Measurements from ENCODE around the gene EXOC6B. TPM values are rescaled to one million over a fixed set of nuclear protein-coding genes. Genes with fewer than 3 reads are reported as not detected.

EXOC6B gene
- total RNA-seq, 1 donor = 40.2 TPM

DNA sequence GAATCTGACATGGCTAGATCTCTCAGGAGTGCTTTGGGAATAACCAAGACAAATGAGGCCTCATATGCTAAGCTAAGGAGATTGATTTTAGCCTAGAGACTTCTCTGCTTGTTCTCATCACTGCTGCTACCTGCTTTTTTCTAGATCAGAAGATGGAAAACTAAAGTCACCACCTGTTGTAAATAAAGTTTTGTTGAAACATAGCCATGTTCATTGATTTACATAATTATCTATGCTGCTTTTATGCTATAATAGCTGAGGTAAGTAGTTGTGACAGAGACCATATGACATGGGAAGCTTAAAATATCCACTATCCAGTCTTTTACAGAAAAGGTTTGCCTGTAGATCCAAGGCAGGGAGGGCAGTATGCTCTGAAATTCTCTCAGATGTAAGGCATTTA, 632.1 kb downstream of the EXOC6B start:
- H3K4me3 ChIP-seq (ENCODE audit: low read depth, low read length) = no peak overlapping the region
- no peak for DNase-seq (ENCODE audit: low read depth)
- TF ChIP-seq, protein P1, sequence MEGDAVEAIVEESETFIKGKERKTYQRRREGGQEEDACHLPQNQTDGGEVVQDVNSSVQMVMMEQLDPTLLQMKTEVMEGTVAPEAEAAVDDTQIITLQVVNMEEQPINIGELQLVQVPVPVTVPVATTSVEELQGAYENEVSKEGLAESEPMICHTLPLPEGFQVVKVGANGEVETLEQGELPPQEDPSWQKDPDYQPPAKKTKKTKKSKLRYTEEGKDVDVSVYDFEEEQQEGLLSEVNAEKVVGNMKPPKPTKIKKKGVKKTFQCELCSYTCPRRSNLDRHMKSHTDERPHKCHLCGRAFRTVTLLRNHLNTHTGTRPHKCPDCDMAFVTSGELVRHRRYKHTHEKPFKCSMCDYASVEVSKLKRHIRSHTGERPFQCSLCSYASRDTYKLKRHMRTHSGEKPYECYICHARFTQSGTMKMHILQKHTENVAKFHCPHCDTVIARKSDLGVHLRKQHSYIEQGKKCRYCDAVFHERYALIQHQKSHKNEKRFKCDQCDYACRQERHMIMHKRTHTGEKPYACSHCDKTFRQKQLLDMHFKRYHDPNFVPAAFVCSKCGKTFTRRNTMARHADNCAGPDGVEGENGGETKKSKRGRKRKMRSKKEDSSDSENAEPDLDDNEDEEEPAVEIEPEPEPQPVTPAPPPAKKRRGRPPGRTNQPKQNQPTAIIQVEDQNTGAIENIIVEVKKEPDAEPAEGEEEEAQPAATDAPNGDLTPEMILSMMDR (IDR thresholded peaks at IDR 0.05; ENCODE audit: insufficient read depth, low read depth, low read length) = no peak

DNA sequence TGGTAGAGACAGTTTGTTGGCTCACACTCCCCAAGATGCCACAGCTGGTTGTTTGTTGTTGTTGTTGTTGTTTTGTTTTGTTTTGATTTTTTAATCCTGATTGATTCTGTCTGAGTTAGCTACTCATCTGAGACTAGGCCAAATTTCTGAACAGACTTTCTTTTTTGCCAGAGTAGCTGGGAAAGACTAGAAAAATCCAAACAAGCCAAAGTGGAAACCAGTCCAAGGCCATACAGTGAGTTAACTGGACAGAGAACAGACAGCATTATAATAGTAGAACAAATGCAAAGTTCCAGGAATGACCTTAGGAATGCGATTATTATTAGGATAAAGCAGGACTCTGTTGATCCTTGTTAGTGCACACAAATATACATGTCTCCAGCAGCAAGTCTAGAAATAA, 634.4 kb downstream of the EXOC6B start:
- DNase-seq (ENCODE audit: low read depth) = no peak
- H3K4me3 ChIP-seq (ENCODE audit: low read depth, low read length) = no peak overlapping the region
- TF ChIP-seq, protein P1 (IDR thresholded peaks at IDR 0.05; ENCODE audit: insufficient read depth, low read depth, low read length) = no peak

DNA sequence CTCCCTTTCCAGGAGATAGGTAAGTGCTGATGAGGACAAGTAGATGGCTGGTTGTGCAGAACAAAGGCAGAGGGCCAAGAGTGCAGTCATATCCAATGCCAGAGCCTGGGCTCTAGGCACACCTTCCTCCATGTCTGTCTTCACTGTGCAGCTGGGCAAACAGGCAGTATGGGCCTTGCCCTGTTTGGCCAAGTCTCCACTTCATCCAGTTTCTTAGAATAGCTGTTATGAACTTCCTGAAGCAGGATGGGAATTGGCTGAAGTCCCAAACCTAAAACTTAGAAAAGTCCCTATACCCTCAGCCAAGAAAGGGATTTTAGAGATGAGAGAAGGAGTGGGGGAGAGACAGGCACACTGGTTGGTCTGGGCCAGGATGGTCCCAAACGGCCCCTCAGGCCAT, 640.6 kb downstream of the EXOC6B start:
- no peak for DNase-seq (ENCODE audit: low read depth)
- no peak overlapping the region for H3K4me3 ChIP-seq (ENCODE audit: low read depth, low read length)
- TF ChIP-seq, protein P1 (IDR thresholded peaks at IDR 0.05; ENCODE audit: insufficient read depth, low read depth, low read length) = no peak

DNA sequence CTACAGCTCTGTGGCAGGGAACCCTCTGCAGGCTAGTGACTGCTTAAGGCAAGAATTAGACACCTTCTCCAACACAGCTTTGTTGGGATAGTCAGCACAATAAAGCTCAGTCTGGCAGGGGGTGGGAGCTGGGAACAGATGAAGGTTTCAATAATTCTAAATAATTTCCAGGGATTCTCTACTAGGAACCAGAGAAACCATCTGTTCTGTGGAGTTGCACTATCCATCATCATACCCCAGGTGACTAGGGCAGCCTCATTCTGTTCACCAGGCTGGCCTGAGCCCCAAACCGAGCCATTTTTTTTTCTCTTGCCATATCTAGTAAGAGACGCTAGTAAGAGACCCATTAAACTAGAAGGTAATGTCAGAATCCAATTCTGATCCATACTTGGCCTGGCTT, 642.4 kb downstream of the EXOC6B start:
- TF ChIP-seq, protein P1 (IDR thresholded peaks at IDR 0.05; ENCODE audit: insufficient read depth, low read depth, low read length) = no peak
- no peak overlapping the region for H3K4me3 ChIP-seq (ENCODE audit: low read depth, low read length)
- no peak for DNase-seq (ENCODE audit: low read depth)

- TF ChIP-seq, protein P1 (IDR thresholded peaks at IDR 0.05; ENCODE audit: insufficient read depth, low read depth, low read length) = no peak
- DNase-seq (ENCODE audit: low read depth) = no peak
- H3K4me3 ChIP-seq (ENCODE audit: low read depth, low read length) = no peak overlapping the region
These were observed 642.8 kb downstream of the EXOC6B start for GRCh38 chr2:72183016-72183415.

DNA sequence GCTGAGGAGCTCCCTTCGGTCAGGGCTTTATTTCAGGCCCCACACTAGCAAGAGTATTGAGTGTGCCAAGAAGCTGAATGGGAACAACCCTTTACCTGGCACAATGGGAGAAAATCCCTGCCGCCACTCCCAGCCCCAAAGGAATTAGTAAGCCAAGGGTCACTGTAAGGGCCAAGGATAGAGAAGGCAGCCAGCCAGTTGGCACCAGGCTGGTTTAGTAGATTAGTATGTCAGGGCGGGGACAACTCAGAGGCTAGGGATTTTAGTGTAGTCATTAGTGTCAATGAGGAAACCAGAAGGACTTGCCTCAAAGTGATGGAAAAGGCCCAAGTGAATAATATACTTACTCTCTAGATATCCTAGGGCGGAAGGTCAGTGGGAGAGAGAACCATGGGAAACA, 643.3 kb downstream of the EXOC6B start:
- no peak overlapping the region for H3K4me3 ChIP-seq (ENCODE audit: low read depth, low read length)
- TF ChIP-seq, protein P1 (IDR thresholded peaks at IDR 0.05; ENCODE audit: insufficient read depth, low read depth, low read length) = no peak
- DNase-seq (ENCODE audit: low read depth) = no peak

- no peak overlapping the region for H3K4me3 ChIP-seq (ENCODE audit: low read depth, low read length)
- no peak for DNase-seq (ENCODE audit: low read depth)
- TF ChIP-seq, protein P1 (IDR thresholded peaks at IDR 0.05; ENCODE audit: insufficient read depth, low read depth, low read length) = no peak
These were observed 644.2 kb downstream of the EXOC6B start for GRCh38 chr2:72181616-72182015.
